WTC11 (cell line): ENCODE measurements around the gene MCCC1.

Experiments used
- HMGA2 ChIP-seq: fragments of 250-450 bp; sonication (Bioruptor Pico); IDR thresholded peaks from 2 replicates; pipeline ENCODE4 v1.4.0; 2021; ENCODE audit warnings: mild to moderate bottlenecking, moderate library complexity
- TP53 ChIP-seq: sonication (generic); formaldehyde crosslinking; IDR thresholded peaks from 2 replicates; pipeline ENCODE4 v1.8.1; 2023; ENCODE audit warnings: mild to moderate bottlenecking, missing genetic modification reagents
- ZNF423 ChIP-seq: fragments of 250-450 bp; sonication (Bioruptor Pico); IDR thresholded peaks from 2 replicates; pipeline ENCODE4 v2.1.2; 2022; ENCODE audit warnings: mild to moderate bottlenecking, moderate library complexity
- TF ChIP-seq, protein P1 (sequence below): sonication (generic); formaldehyde crosslinking; IDR thresholded peaks from 2 replicates; pipeline ENCODE4 v1.8.1; 2022; ENCODE audit warnings: missing genetic modification reagents, borderline replicate concordance
- TF ChIP-seq, protein P2 (sequence below): fragments of 200-600 bp; IDR thresholded peaks from 2 replicates; pipeline ENCODE4 v1.8.0; 2022; ENCODE audit warnings: antibody characterized with exemption
- TF ChIP-seq, protein P3 (sequence below): sonication (generic); formaldehyde crosslinking; IDR thresholded peaks from 2 replicates; pipeline ENCODE4 v1.8.1; 2023; ENCODE audit warnings: mild to moderate bottlenecking, missing genetic modification reagents
- TF ChIP-seq, protein P4 (sequence below): sonication (generic); formaldehyde crosslinking; IDR thresholded peaks from 2 replicates; pipeline ENCODE4 v1.8.1; 2022; ENCODE audit warnings: mild to moderate bottlenecking, missing genetic modification reagents, moderate library complexity, borderline replicate concordance

DNA sequence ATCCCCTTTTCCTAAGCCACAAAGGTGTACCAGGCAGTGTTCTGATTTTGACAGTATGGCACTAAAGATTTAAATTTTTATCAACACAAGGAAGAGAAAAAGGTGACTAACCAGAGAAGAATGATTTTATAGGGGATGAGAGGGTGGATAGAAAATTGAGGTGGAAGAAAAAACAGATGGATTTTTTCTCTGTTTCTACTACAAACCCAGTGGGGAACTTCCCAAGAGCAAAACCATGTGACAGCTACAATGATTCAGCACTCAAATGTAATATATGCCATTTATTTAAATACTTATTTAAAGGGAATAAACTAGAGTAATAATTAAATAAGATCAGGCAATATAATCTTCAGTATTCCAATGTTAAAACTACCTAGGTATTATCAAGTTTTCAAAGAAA lies 130.0 kb downstream of the MCCC1 start:
- TF ChIP-seq, protein P1, sequence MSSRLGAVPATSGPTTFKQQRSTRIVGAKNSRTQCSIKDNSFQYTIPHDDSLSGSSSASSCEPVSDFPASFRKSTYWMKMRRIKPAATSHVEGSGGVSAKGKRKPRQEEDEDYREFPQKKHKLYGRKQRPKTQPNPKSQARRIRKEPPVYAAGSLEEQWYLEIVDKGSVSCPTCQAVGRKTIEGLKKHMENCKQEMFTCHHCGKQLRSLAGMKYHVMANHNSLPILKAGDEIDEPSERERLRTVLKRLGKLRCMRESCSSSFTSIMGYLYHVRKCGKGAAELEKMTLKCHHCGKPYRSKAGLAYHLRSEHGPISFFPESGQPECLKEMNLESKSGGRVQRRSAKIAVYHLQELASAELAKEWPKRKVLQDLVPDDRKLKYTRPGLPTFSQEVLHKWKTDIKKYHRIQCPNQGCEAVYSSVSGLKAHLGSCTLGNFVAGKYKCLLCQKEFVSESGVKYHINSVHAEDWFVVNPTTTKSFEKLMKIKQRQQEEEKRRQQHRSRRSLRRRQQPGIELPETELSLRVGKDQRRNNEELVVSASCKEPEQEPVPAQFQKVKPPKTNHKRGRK (CRISPR knock-in tag), result no peak
- TF ChIP-seq ZNF423 (no peak), HMGA2 (CRISPR knock-in tag) (no peak), TP53 (CRISPR knock-in tag) (no peak)
- TF ChIP-seq, protein P2, sequence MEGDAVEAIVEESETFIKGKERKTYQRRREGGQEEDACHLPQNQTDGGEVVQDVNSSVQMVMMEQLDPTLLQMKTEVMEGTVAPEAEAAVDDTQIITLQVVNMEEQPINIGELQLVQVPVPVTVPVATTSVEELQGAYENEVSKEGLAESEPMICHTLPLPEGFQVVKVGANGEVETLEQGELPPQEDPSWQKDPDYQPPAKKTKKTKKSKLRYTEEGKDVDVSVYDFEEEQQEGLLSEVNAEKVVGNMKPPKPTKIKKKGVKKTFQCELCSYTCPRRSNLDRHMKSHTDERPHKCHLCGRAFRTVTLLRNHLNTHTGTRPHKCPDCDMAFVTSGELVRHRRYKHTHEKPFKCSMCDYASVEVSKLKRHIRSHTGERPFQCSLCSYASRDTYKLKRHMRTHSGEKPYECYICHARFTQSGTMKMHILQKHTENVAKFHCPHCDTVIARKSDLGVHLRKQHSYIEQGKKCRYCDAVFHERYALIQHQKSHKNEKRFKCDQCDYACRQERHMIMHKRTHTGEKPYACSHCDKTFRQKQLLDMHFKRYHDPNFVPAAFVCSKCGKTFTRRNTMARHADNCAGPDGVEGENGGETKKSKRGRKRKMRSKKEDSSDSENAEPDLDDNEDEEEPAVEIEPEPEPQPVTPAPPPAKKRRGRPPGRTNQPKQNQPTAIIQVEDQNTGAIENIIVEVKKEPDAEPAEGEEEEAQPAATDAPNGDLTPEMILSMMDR, result no peak
- TF ChIP-seq, protein P3, sequence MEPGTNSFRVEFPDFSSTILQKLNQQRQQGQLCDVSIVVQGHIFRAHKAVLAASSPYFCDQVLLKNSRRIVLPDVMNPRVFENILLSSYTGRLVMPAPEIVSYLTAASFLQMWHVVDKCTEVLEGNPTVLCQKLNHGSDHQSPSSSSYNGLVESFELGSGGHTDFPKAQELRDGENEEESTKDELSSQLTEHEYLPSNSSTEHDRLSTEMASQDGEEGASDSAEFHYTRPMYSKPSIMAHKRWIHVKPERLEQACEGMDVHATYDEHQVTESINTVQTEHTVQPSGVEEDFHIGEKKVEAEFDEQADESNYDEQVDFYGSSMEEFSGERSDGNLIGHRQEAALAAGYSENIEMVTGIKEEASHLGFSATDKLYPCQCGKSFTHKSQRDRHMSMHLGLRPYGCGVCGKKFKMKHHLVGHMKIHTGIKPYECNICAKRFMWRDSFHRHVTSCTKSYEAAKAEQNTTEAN (CRISPR knock-in tag), result no peak
- TF ChIP-seq, protein P4, sequence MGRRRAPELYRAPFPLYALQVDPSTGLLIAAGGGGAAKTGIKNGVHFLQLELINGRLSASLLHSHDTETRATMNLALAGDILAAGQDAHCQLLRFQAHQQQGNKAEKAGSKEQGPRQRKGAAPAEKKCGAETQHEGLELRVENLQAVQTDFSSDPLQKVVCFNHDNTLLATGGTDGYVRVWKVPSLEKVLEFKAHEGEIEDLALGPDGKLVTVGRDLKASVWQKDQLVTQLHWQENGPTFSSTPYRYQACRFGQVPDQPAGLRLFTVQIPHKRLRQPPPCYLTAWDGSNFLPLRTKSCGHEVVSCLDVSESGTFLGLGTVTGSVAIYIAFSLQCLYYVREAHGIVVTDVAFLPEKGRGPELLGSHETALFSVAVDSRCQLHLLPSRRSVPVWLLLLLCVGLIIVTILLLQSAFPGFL (CRISPR knock-in tag), result no peak
